Daoy (cell line): ENCODE data around the gene KREMEN2. TPM values are rescaled to one million over a fixed set of nuclear protein-coding genes. Genes with fewer than 3 reads are reported as not detected.

ENCODE experiments used
- total RNA-seq: library from RNA; depleted of rRNA; stranded (reverse); fragments of >200 nt; shearing (Covaris generic); gene quantifications from 2 replicates; pipeline ENCODE4 v1.2.3, GENCODE V29; 2014; rRNA removed

KREMEN2 gene
- total RNA-seq, 1 experiment from 2014 or later, result 1.3 TPM

Other genes starting within 250 kb of the KREMEN2 start
- 0.06 TPM in 1 of 2 replicates, not detected in the other for gene PRSS27, start 244.1 kb upstream of the KREMEN2 start, total RNA-seq
- 18.3 and 32.6 TPM in 2 replicates for gene SRRM2, start 211.6 kb upstream of the KREMEN2 start, total RNA-seq
- gene ELOB, start 187.0 kb upstream of the KREMEN2 start, total RNA-seq, result 200 and 262 TPM in 2 replicates
- gene PRSS33, start 176.7 kb upstream of the KREMEN2 start, total RNA-seq, result not detected in 2 replicates
- not detected in 2 replicates for gene PRSS41, start 165.8 kb upstream of the KREMEN2 start, total RNA-seq
- not detected in 2 replicates for gene PRSS21, start 147.0 kb upstream of the KREMEN2 start, total RNA-seq
- gene ZG16B, start 134.0 kb upstream of the KREMEN2 start, total RNA-seq, result 0.17 and 2.0 TPM in 2 replicates
- gene PRSS22, start 106.1 kb upstream of the KREMEN2 start, total RNA-seq, result 0.11 TPM in 1 of 2 replicates, not detected in the other
- 28.3 and 71.6 TPM in 2 replicates for gene FLYWCH2, start 81.1 kb upstream of the KREMEN2 start, total RNA-seq
- gene FLYWCH1, start 52.3 kb upstream of the KREMEN2 start, total RNA-seq, result 32.3 and 42.3 TPM in 2 replicates
- 15.3 and 20.5 TPM in 2 replicates for gene PAQR4, start 5.1 kb downstream of the KREMEN2 start, total RNA-seq
- gene PKMYT1, start 16.2 kb downstream of the KREMEN2 start, total RNA-seq, result 48.6 and 70.3 TPM in 2 replicates
- not detected in 2 replicates for gene CLDN9, start 48.6 kb downstream of the KREMEN2 start, total RNA-seq
- not detected in 2 replicates for gene CLDN6, start 53.9 kb downstream of the KREMEN2 start, total RNA-seq
- 307 and 390 TPM in 2 replicates for gene TNFRSF12A, start 56.1 kb downstream of the KREMEN2 start, total RNA-seq
- 1.8 and 4.7 TPM in 2 replicates for gene HCFC1R1, start 59.7 kb downstream of the KREMEN2 start, total RNA-seq
- 24.0 and 25.5 TPM in 2 replicates for gene THOC6, start 59.8 kb downstream of the KREMEN2 start, total RNA-seq
- not detected in 2 replicates for gene BICDL2, start 72.7 kb downstream of the KREMEN2 start, total RNA-seq
- 0.17 and 0.54 TPM in 2 replicates for gene MMP25, start 82.3 kb downstream of the KREMEN2 start, total RNA-seq
- 362 and 393 TPM in 2 replicates for gene IL32, start 101.4 kb downstream of the KREMEN2 start, total RNA-seq
- gene ZSCAN10, start 135.0 kb downstream of the KREMEN2 start, total RNA-seq, result not detected in 2 replicates
- 6.6 and 10.5 TPM in 2 replicates for gene ZNF205, start 148.3 kb downstream of the KREMEN2 start, total RNA-seq
- 3.7 and 5.6 TPM in 2 replicates for gene ZNF213, start 170.8 kb downstream of the KREMEN2 start, total RNA-seq
- gene OR1F1, start 223.9 kb downstream of the KREMEN2 start, total RNA-seq, result not detected in 2 replicates